HAP-1 (cell line): ENCODE data around the gene IL1RAPL1.
A peak's percentile ranks its signal among the peaks of the same experiment; 100 is the strongest.
"Not testable (repeated sequence)": the region's sequence is repeated elsewhere in the genome, so short reads cannot be mapped to it uniquely, and the experiment has no call there.

Source experiments
- DNase-seq, 2 experiments: peaks; one replicate each; pipeline ENCODE4 v3.0.0-alpha.2; 2016 to 2020; ENCODE audit warnings: low spot score in 2 of 2
- H3K27me3 ChIP-seq: fragments of 250-450 bp; sonication (Bioruptor Pico); 2 replicates; pipeline ENCODE4 v1.5.1; 2020; ENCODE audit warnings: low read depth, mild to moderate bottlenecking, moderate library complexity
- H3K36me3 ChIP-seq: fragments of 250-450 bp; sonication (Bioruptor Pico); replicated peaks from 2 replicates; pipeline ENCODE4 v1.5.1; 2020; ENCODE audit warnings: mild to moderate bottlenecking
- H3K4me1 ChIP-seq: fragments of 250-450 bp; sonication (Bioruptor Pico); 2 replicates; pipeline ENCODE4 v1.5.1; 2020; ENCODE audit warnings: mild to moderate bottlenecking
- H3K4me3 ChIP-seq: fragments of 250-450 bp; sonication (Bioruptor Pico); 2 replicates; pipeline ENCODE4 v1.5.1; 2020; ENCODE audit warnings: mild to moderate bottlenecking, moderate library complexity
- H3K9me3 ChIP-seq: fragments of 250-450 bp; sonication (Bioruptor Pico); 2 replicates; pipeline ENCODE4 v1.5.1; 2020; ENCODE audit warnings: mild to moderate bottlenecking, moderate library complexity
- in situ Hi-C: fragments of 300-500 bp; cut with MboI; formaldehyde crosslinking; loops from 3 replicates; pipeline ENCODE4 v1.14.3; 2020; ENCODE audit warnings: low sequenced_read_pairs, inconsistent platforms, mixed read lengths

The IL1RAPL1 gene

GRCh38 chrX:29348288-29348687, 761.0 kb downstream of the IL1RAPL1 start:
- in situ Hi-C loops, result no loop called here

GRCh38 chrX:29359276-29359675, 772.0 kb downstream of the IL1RAPL1 start:
- in situ Hi-C loops, result no loop called here
- no peak for DNase-seq
- Histone ChIP-seq H3K36me3 (no peaks in the 10 kb centered on the region), H3K9me3 (no peaks in the 10 kb centered on the region), H3K27me3 (no peaks in the 10 kb centered on the region), H3K4me1 (peaks cover 8% of the 10 kb centered on the region), H3K4me3 (no peak overlapping the region)

More at GRCh38 chrX:29348288-29348687, 761.0 kb downstream of the IL1RAPL1 start:
- H3K9me3 ChIP-seq, result no peaks in the 10 kb centered on the region
- no peaks in the 10 kb centered on the region for H3K4me1 ChIP-seq
- H3K36me3 ChIP-seq, result no peaks in the 10 kb centered on the region
- H3K4me3 ChIP-seq, result no peak overlapping the region
- no peaks in the 10 kb centered on the region for H3K27me3 ChIP-seq
- no peak for DNase-seq

- DNase-seq, in situ Hi-C loops, H3K4me3 ChIP-seq, H3K9me3 ChIP-seq, H3K36me3 ChIP-seq, H3K27me3 ChIP-seq, H3K4me1 ChIP-seq: not testable (repeated sequence)
These were observed 787.5 kb downstream of the IL1RAPL1 start for GRCh38 chrX:29374765-29375164.

- Histone ChIP-seq H3K4me3 (no peak overlapping the region), H3K4me1 (no peaks in the 10 kb centered on the region), H3K9me3 (no peaks in the 10 kb centered on the region), H3K27me3 (no peaks in the 10 kb centered on the region), H3K36me3 (no peaks in the 10 kb centered on the region)
- in situ Hi-C loops, result no loop called here
- no peak for DNase-seq
These were observed 789.3 kb downstream of the IL1RAPL1 start for GRCh38 chrX:29376584-29376983.

- no peaks in the 10 kb centered on the region for H3K9me3 ChIP-seq
- in situ Hi-C loops, result no loop called here
- peaks cover 12% of the 10 kb centered on the region for H3K4me1 ChIP-seq
- H3K4me3 ChIP-seq, result no peak overlapping the region
- no peaks in the 10 kb centered on the region for H3K36me3 ChIP-seq
- DNase-seq, result peak in 1 of 2 experiments; percentile 95
- H3K27me3 ChIP-seq, result no peaks in the 10 kb centered on the region
These were observed 795.6 kb downstream of the IL1RAPL1 start for GRCh38 chrX:29382811-29383210.

GRCh38 chrX:29388509-29388908, 801.3 kb downstream of the IL1RAPL1 start:
- no peaks in the 10 kb centered on the region for H3K27me3 ChIP-seq
- no peak overlapping the region for H3K4me3 ChIP-seq
- no peaks in the 10 kb centered on the region for H3K9me3 ChIP-seq
- no peak for DNase-seq
- peaks cover 13% of the 10 kb centered on the region for H3K4me1 ChIP-seq
- in situ Hi-C loops, result no loop called here
- H3K36me3 ChIP-seq, result no peaks in the 10 kb centered on the region

GRCh38 chrX:29397506-29397905, 810.3 kb downstream of the IL1RAPL1 start:
- in situ Hi-C loops, result no loop called here
- Histone ChIP-seq H3K4me3 (no peak overlapping the region), H3K4me1 (peaks cover 13% of the 10 kb centered on the region), H3K27me3 (no peaks in the 10 kb centered on the region), H3K9me3 (no peaks in the 10 kb centered on the region), H3K36me3 (no peaks in the 10 kb centered on the region)
- no peak for DNase-seq

GRCh38 chrX:29407357-29407756, 820.1 kb downstream of the IL1RAPL1 start:
- Histone ChIP-seq H3K4me1 (peaks cover 2% of the 10 kb centered on the region; the same call in 1 of the 2 replicates), H3K4me3 (no peak overlapping the region), H3K36me3 (no peaks in the 10 kb centered on the region), H3K27me3 (no peaks in the 10 kb centered on the region), H3K9me3 (no peaks in the 10 kb centered on the region)
- DNase-seq, result no peak
- in situ Hi-C loops, result no loop called here

- in situ Hi-C loops, result no loop called here
- no peaks in the 10 kb centered on the region for H3K27me3 ChIP-seq
- no peak for DNase-seq
- no peaks in the 10 kb centered on the region for H3K9me3 ChIP-seq
- H3K36me3 ChIP-seq, result no peaks in the 10 kb centered on the region
- H3K4me1 ChIP-seq, result peaks cover 18% of the 10 kb centered on the region
- H3K4me3 ChIP-seq, result no peak overlapping the region
These were observed 832.7 kb downstream of the IL1RAPL1 start for GRCh38 chrX:29419774-29420553.

GRCh38 chrX:29422034-29422433, 834.8 kb downstream of the IL1RAPL1 start:
- Histone ChIP-seq H3K9me3 (no peaks in the 10 kb centered on the region), H3K36me3 (no peaks in the 10 kb centered on the region), H3K4me1 (peaks cover 18% of the 10 kb centered on the region), H3K27me3 (no peaks in the 10 kb centered on the region), H3K4me3 (no peak overlapping the region)
- no peak for DNase-seq
- in situ Hi-C loops, result no loop called here

- no peaks in the 10 kb centered on the region for H3K4me1 ChIP-seq
- H3K36me3 ChIP-seq, result no peaks in the 10 kb centered on the region
- DNase-seq, result no peak
- no peaks in the 10 kb centered on the region for H3K27me3 ChIP-seq
- H3K9me3 ChIP-seq, result no peaks in the 10 kb centered on the region
- in situ Hi-C loops, result no loop called here
- H3K4me3 ChIP-seq, result no peak overlapping the region
These were observed 844.6 kb downstream of the IL1RAPL1 start for GRCh38 chrX:29431895-29432294.

- DNase-seq, result no peak
- in situ Hi-C loops, result no loop called here
These were observed 845.3 kb downstream of the IL1RAPL1 start for GRCh38 chrX:29432534-29432933.

GRCh38 chrX:29434939-29435338, 847.7 kb downstream of the IL1RAPL1 start:
- Histone ChIP-seq H3K27me3 (no peaks in the 10 kb centered on the region), H3K36me3 (no peaks in the 10 kb centered on the region), H3K4me3 (no peak overlapping the region), H3K9me3 (no peaks in the 10 kb centered on the region), H3K4me1 (no peaks in the 10 kb centered on the region)
- in situ Hi-C loops, result no loop called here
- no peak for DNase-seq

More at GRCh38 chrX:29432534-29432933, 845.3 kb downstream of the IL1RAPL1 start:
- Histone ChIP-seq H3K4me3 (no peak overlapping the region), H3K27me3 (no peaks in the 10 kb centered on the region), H3K36me3 (no peaks in the 10 kb centered on the region), H3K9me3 (no peaks in the 10 kb centered on the region), H3K4me1 (no peaks in the 10 kb centered on the region)

- Histone ChIP-seq H3K4me3 (no peak overlapping the region), H3K36me3 (no peaks in the 10 kb centered on the region), H3K27me3 (no peaks in the 10 kb centered on the region), H3K4me1 (no peaks in the 10 kb centered on the region), H3K9me3 (no peaks in the 10 kb centered on the region)
- in situ Hi-C loops, result no loop called here
- no peak for DNase-seq
These were observed 848.1 kb downstream of the IL1RAPL1 start for GRCh38 chrX:29435396-29435795.

GRCh38 chrX:29447867-29448266, 860.6 kb downstream of the IL1RAPL1 start:
- in situ Hi-C loops, result no loop called here
- H3K36me3 ChIP-seq, result no peaks in the 10 kb centered on the region
- DNase-seq, result no peak
- no peak overlapping the region for H3K4me3 ChIP-seq
- H3K9me3 ChIP-seq, result no peaks in the 10 kb centered on the region
- H3K27me3 ChIP-seq, result no peaks in the 10 kb centered on the region
- no peaks in the 10 kb centered on the region for H3K4me1 ChIP-seq
